ENCODE results near the gene MYO7A.

Gene MYO7A

GRCh38 chr11:77101043-77101537 lies 27.0 kb upstream of the MYO7A start:
- in situ Hi-C loops (cut with MboI; ENCODE audit: low pct_unique_long_range_greater_than_20kb, low sequenced_read_pairs, unreplicated experiment) = no loop called here

GRCh38 chr11:77102246-77103210 lies 25.5 kb upstream of the MYO7A start, which contains the start of gene OMP:
TSS of gene OMP (plus strand) at chr11:77102840. CDS start at chr11:77102840, 0 bp downstream.
- no peak for DNase-seq (ENCODE audit: low spot score)
- TF ChIP-seq CTCF (IDR thresholded peaks at IDR 0.05; ENCODE audit: extremely low read depth, insufficient read depth, missing control alignments) = no peak
- in situ Hi-C loops (cut with MboI; ENCODE audit: low pct_unique_long_range_greater_than_20kb, low sequenced_read_pairs, unreplicated experiment) = no loop called here

More at GRCh38 chr11:77101043-77101537, 27.0 kb upstream of the MYO7A start:
- peak; percentile 43 for TF ChIP-seq CTCF (IDR thresholded peaks at IDR 0.05; ENCODE audit: extremely low read depth, insufficient read depth, missing control alignments)
- DNase-seq (ENCODE audit: low spot score) = peak; percentile 72

- in situ Hi-C loops (cut with MboI; ENCODE audit: low pct_unique_long_range_greater_than_20kb, low sequenced_read_pairs, unreplicated experiment) = no loop called here
- TF ChIP-seq CTCF (IDR thresholded peaks at IDR 0.05; ENCODE audit: extremely low read depth, insufficient read depth, missing control alignments) = no peak
Measured at GRCh38 chr11:77103319-77103718, 24.7 kb upstream of the MYO7A start.

GRCh38 chr11:77104727-77105126 lies 23.3 kb upstream of the MYO7A start:
- no peak for TF ChIP-seq CTCF (IDR thresholded peaks at IDR 0.05; ENCODE audit: extremely low read depth, insufficient read depth, missing control alignments)
- DNase-seq (ENCODE audit: low spot score) = no peak
- in situ Hi-C loops (cut with MboI; ENCODE audit: low pct_unique_long_range_greater_than_20kb, low sequenced_read_pairs, unreplicated experiment) = no loop called here

More at GRCh38 chr11:77103319-77103718, 24.7 kb upstream of the MYO7A start:
- DNase-seq (ENCODE audit: low spot score) = no peak

- TF ChIP-seq CTCF (IDR thresholded peaks at IDR 0.05; ENCODE audit: extremely low read depth, insufficient read depth, missing control alignments) = no peak
- in situ Hi-C loops (cut with MboI; ENCODE audit: low pct_unique_long_range_greater_than_20kb, low sequenced_read_pairs, unreplicated experiment) = no loop called here
- no peak for DNase-seq (ENCODE audit: low spot score)
Measured at GRCh38 chr11:77106321-77106720, 21.7 kb upstream of the MYO7A start.

GRCh38 chr11:77106759-77107158 lies 21.3 kb upstream of the MYO7A start:
- no peak for TF ChIP-seq CTCF (IDR thresholded peaks at IDR 0.05; ENCODE audit: extremely low read depth, insufficient read depth, missing control alignments)
- in situ Hi-C loops (cut with MboI; ENCODE audit: low pct_unique_long_range_greater_than_20kb, low sequenced_read_pairs, unreplicated experiment) = no loop called here
- no peak for DNase-seq (ENCODE audit: low spot score)
